HG03432 (cell line): ENCODE data around the gene SCYGR5.
"Not testable (repeated sequence)": the region's sequence is repeated elsewhere in the genome, so short reads cannot be mapped to it uniquely, and the experiment has no call there.

ENCODE experiments used
- ATAC-seq: cut with Tn5 transposase; IDR thresholded peaks from one replicate; pipeline ENCODE4 v1.9.1; 2021; ENCODE audit warnings: mild to moderate bottlenecking, moderate library complexity; ENCODE audit not compliant: unreplicated experiment

Gene SCYGR5

GRCh38 chr2:227666631-227667170 lies at the start of gene SCYGR5:
Gene SCYGR5, plus strand, starts transcription at chr2:227666804. Its CDS starts 0 bp downstream, at chr2:227666804.
- not testable (repeated sequence) for ATAC-seq

GRCh38 chr2:227617316-227618230 lies 49.0 kb upstream of the SCYGR5 start, which contains the start of gene SCYGR4:
Gene SCYGR4, plus strand, starts transcription at chr2:227617498. Its CDS starts 0 bp downstream, at chr2:227617498.
- ATAC-seq = no peak

- no peak for ATAC-seq
Measured at GRCh38 chr2:227623226-227623625, 43.4 kb upstream of the SCYGR5 start.

GRCh38 chr2:227625420-227625819 lies 41.2 kb upstream of the SCYGR5 start:
- no peak for ATAC-seq

- ATAC-seq = no peak
Measured at GRCh38 chr2:227626580-227627151, 39.9 kb upstream of the SCYGR5 start.

- ATAC-seq = peak; percentile 99
Measured at GRCh38 chr2:227627769-227628168, 38.8 kb upstream of the SCYGR5 start.

- ATAC-seq = no peak
Measured at GRCh38 chr2:227629435-227629834, 37.2 kb upstream of the SCYGR5 start.

GRCh38 chr2:227630322-227630721 lies 36.3 kb upstream of the SCYGR5 start:
- no peak for ATAC-seq

GRCh38 chr2:227632827-227633226 lies 33.8 kb upstream of the SCYGR5 start:
- ATAC-seq = no peak

GRCh38 chr2:227634201-227634600 lies 32.4 kb upstream of the SCYGR5 start:
- no peak for ATAC-seq

- no peak for ATAC-seq
Measured at GRCh38 chr2:227642656-227643055, 23.9 kb upstream of the SCYGR5 start.

- ATAC-seq = no peak
Measured at GRCh38 chr2:227643990-227644551, 22.5 kb upstream of the SCYGR5 start.

GRCh38 chr2:227653419-227653818 lies 13.2 kb upstream of the SCYGR5 start:
- ATAC-seq = no peak

GRCh38 chr2:227654426-227654825 lies 12.2 kb upstream of the SCYGR5 start:
- no peak for ATAC-seq

GRCh38 chr2:227655454-227655853 lies 11.2 kb upstream of the SCYGR5 start:
- peak; percentile 46 for ATAC-seq

- no peak for ATAC-seq
Measured at GRCh38 chr2:227657199-227657845, 9.3 kb upstream of the SCYGR5 start.

GRCh38 chr2:227661025-227661649 lies 5.5 kb upstream of the SCYGR5 start:
- no peak for ATAC-seq

GRCh38 chr2:227661827-227662226 lies 4.8 kb upstream of the SCYGR5 start:
- no peak for ATAC-seq

- no peak for ATAC-seq
Measured at GRCh38 chr2:227665189-227665940, 1.2 kb upstream of the SCYGR5 start.
